GM18858 (cell line): Measurements from ENCODE around the gene PTPRS.

Source experiments
- ATAC-seq: cut with Tn5 transposase; IDR thresholded peaks from one replicate; pipeline ENCODE4 v1.9.1; 2021; ENCODE audit not compliant: unreplicated experiment

PTPRS gene

GRCh38 chr19:5309438-5310204 is 31.0 kb downstream of the PTPRS start:
- no peak for ATAC-seq

- no peak for ATAC-seq
Observed at GRCh38 chr19:5308451-5309437, 31.9 kb downstream of the PTPRS start.

DNA sequence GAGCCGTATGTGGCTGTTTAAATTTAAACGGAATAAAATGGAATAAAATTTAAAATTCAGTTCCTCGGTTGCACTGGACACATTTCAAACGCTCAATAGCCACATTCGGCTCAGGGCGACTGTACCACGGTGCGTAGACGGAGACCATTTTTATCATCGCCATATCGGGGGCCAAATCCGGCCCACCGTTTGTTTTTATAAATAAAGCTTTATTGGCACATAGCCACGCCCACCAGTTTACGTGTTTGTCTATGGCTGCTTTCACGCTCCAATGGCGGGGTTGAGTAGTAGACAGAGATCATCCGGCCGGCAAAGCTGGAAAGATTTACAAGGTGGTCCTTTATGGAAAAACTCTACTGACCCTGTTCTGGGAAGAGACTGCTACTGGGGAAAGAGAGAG is 33.0 kb downstream of the PTPRS start:
- ATAC-seq = no peak

GRCh38 chr19:5305163-5305562 is 35.4 kb downstream of the PTPRS start:
- ATAC-seq = no peak

- ATAC-seq = no peak
Observed at GRCh38 chr19:5304486-5304885, 36.1 kb downstream of the PTPRS start.

DNA sequence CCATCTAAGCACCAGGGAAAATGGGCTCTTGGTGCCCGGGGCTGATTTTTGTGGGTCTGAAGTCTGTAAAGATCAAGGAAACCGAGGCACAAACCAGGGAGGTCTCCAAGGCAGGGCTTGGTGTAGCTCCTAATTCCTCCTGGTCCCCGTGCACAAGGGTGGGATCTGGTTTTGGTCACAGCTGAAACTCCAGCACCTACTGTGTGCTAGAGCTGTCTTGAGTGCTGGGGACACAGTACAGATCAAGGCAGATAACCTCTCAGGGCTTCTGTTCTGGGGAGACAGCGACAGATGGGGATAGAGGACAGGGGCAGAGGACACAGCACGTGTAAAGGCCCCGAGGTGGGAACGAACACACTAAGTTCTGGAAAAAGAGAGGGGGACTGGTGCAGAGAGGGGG is 37.4 kb downstream of the PTPRS start:
- no peak for ATAC-seq

- ATAC-seq = no peak
Observed at GRCh38 chr19:5302396-5302795, 38.2 kb downstream of the PTPRS start.

DNA sequence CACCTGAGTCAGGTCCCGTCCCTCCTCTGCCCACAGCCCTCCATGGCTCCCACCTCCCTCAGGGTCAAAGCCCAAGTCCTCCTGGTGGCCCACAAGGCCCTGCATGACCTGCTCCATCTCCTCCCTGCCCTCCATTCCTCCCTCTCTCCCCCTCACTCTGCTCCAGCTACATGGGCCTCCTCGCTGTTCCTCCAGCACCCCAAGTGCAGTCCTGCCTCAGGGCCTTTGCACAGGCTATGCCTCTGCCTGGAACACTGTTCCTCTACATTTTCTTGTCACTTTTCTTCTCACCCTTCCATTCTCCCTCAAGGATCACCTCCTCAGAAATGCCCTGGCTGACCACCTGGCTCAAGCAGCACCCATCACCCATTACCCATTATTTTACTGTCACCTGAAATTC is 41.5 kb downstream of the PTPRS start:
- no peak for ATAC-seq

GRCh38 chr19:5298471-5298901 is 42.1 kb downstream of the PTPRS start:
- no peak for ATAC-seq

- no peak for ATAC-seq
Observed at GRCh38 chr19:5297272-5297669, 43.3 kb downstream of the PTPRS start.

DNA sequence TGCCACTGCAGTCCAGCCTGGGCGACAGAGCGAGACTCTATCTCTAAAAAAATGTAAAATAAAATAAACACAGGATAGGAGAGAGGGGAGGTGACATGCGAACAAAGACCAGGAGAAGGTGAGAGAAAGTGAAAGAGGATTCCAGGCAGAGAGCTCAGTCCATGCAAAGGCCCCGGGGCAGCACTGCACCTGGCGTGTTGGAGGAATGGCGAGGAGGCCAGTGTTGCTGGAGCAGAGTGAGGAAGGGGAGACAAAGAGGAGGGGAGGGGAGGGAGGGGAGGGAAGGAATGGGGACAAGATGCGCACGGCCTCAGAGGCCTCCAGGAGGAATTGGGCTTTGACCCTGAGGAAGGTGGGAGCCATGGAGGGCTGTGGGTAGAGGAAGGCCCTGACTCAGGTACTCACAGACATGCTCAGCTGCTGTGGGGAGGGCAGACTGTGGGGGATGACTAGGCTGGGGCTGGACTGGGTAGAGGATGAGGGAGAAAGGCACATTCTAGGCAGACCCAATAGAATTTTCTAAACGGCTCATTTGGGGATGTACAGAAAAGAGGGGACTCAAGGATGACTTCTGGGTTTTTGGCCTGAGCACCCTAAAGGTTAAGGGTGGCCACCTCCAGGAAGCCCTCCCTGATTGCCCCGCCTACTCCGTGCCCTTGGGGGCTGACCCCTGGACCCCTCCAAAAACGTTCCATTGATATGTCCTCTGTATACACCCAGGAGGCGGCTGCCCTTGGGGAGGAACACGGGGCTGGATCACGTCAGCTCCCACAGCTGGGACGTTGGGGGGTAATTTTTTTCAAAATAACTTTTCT is 43.9 kb downstream of the PTPRS start:
- ATAC-seq = no peak

GRCh38 chr19:5296021-5296420 is 44.6 kb downstream of the PTPRS start:
- ATAC-seq = no peak

DNA sequence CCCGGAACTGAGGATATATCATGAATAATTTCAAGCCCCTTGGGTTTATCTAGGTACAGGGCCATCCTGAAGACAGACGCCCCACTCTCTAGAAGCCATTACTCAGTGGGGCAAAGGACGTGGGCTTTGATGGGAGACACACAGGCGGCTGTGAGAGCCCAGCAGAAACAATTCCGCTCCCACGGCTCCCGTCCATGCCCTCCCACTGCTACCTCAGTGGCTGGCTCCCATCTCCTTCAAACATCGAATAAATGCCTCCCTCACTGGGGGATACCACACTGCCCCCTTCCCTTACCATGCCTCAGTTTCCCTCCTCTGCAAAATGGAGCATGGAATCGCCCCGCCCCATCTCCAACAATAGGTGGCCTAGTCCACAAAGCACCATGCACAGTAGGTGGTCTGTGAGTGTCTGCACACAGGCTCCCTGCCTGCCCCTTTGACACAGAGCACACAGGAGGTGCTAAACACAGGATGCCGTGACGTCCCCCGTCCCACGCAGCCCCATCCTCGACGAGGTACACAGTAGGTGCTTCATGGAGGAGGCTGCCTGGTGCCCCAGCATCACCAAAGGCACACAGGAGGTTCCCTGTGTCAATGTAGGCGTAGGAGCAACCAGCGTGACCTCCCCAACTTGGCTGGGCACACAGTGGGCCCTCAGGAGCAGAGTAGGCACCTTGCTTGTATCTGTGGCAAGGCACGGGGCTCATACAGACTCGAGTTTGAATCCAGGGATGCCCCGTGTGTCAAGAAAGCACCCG is 46.0 kb downstream of the PTPRS start:
- ATAC-seq = no peak

DNA sequence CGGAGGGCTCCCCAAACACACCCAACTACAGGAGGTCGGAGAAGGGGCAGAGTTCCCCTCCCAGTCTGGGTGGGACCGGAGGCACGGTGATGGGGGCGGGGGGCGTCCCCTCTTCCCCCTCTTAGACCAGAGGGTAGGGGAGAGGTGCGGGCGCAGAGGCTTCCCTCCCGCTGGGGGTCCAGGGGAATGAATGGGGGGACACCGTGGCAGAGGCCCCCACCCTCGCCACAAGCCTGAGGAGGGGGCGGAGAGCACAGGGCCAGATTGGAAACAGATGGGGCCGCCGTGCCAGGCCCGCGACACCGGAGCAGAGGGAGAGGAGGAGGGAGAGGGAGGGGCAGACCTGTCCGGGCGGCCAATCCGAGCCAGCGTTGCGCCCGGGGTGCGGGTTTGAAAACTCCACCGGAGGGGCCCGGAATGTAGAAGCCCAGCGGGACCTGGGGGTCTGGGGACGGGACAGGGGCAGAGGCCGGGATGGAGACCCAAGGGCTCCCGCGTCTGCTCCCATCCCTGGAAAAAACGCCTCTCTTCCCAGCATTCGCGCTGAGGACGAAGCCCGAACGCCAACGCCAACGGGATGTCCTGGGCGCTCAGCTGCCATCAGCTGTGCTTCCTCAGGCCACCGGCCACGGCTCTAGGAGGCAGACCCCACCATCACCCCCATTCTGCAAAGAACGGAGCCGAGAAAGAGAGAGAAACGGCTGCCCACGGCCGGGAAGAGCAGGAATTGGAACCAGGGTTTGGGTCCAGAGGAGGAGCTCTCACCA is 46.8 kb downstream of the PTPRS start:
- ATAC-seq = no peak

- ATAC-seq = no peak
Observed at GRCh38 chr19:5292822-5293611, 47.6 kb downstream of the PTPRS start.

GRCh38 chr19:5292453-5292821 is 48.2 kb downstream of the PTPRS start:
- no peak for ATAC-seq

- no peak for ATAC-seq
Observed at GRCh38 chr19:5291588-5292193, 48.9 kb downstream of the PTPRS start.
